Stimulated activated CD8-positive, alpha-beta memory T cell treated with anti-CD3 and anti-CD28 coated beads, Interleukin-12 subunit alpha, Interleukin-12 subunit beta, amount 100 ng/mL, for 1 hour (primary cell): ENCODE results near the gene DBET.
"Not testable (repeated sequence)": the region's sequence is repeated elsewhere in the genome, so short reads cannot be mapped to it uniquely, and the experiment has no call there.

Experiments used
- DNase-seq: peaks from one replicate; pipeline ENCODE4 v3.0.0-alpha.2; 2020; ENCODE audit warnings: low read depth

DBET gene

GRCh38 chr4:190064342-190064741, at the start of gene DBET:
Gene DBET (plus strand): TSS chr4:190064502.
- DNase-seq = not testable (repeated sequence)

GRCh38 chr4:190014771-190015537, 49.3 kb upstream of the DBET start:
- DNase-seq = no peak

- no peak for DNase-seq
These were observed 48.5 kb upstream of the DBET start for GRCh38 chr4:190015538-190016368.

- DNase-seq = no peak
These were observed 47.7 kb upstream of the DBET start for GRCh38 chr4:190016369-190017289.

GRCh38 chr4:190017357-190018200, 46.7 kb upstream of the DBET start:
- DNase-seq = no peak

- DNase-seq = no peak
These were observed 45.9 kb upstream of the DBET start for GRCh38 chr4:190018201-190018920.

GRCh38 chr4:190019023-190019858, 45.1 kb upstream of the DBET start:
- DNase-seq = no peak

- not testable (repeated sequence) for DNase-seq
These were observed 44.3 kb upstream of the DBET start for GRCh38 chr4:190019859-190020463.

GRCh38 chr4:190020790-190021717, 43.2 kb upstream of the DBET start:
- no peak for DNase-seq

GRCh38 chr4:190021973-190022372, 42.3 kb upstream of the DBET start:
- not testable (repeated sequence) for DNase-seq

- not testable (repeated sequence) for DNase-seq
These were observed 41.6 kb upstream of the DBET start for GRCh38 chr4:190022614-190023281.

GRCh38 chr4:190027156-190027555, 37.1 kb upstream of the DBET start, which contains the start of gene FRG2:
Gene FRG2 (minus strand): TSS chr4:190027256. CDS start chr4:190027204, 52 bp downstream.
- not testable (repeated sequence) for DNase-seq

- not testable (repeated sequence) for DNase-seq
These were observed 33.0 kb upstream of the DBET start for GRCh38 chr4:190031264-190031663.

- not testable (repeated sequence) for DNase-seq
These were observed 26.5 kb upstream of the DBET start for GRCh38 chr4:190037704-190038388.

- DNase-seq = not testable (repeated sequence)
These were observed 23.4 kb upstream of the DBET start for GRCh38 chr4:190040873-190041272.

- DNase-seq = not testable (repeated sequence)
These were observed 16.7 kb upstream of the DBET start for GRCh38 chr4:190047627-190048026.
